ENCODE data around the gene THEMIS2.

Gene THEMIS2

DNA sequence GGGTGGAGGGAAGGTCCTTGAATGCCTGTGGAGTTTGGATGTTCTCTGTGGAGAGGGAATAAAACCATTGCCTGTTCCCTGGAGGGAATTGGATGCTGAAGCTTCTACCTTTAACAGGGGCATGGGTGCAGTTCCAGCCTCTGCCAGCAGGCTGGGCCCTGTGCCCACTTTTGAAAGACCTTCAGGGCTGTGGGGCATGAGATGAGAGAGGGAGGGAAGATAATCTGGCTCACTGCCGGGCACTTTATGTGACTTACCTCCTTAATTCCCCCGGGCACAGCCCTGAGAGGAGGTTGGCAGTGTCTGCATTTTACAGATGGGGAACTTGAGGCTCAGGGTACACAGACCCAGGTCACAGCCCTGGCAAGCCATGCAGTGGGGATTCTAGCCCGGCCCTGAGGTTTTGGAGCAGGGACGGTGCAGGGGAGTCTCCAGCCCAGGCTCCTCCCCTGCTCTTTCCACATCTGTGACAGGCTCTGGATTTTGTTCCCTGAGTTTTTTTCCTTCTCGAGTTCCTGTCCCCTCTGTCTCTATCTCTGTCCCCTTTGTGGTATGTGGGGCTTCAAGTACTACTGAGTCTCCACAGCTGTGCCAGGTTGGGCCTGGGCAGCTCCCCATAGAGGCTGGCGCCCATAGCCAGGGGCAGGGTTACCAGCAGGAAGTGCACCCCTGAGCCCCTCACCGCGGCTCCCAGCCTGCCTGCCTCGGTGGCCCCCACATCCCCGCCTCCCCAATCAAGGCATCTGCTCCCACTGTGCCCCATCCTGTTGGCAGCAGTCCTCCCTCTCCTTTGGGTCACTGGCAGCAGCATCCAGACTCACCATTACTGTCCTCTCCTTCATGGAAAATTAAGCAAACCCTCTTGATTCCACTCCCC, 14.0 kb upstream of the THEMIS2 start:
- H3K4me3 ChIP-seq (ENCODE audit: low read length), result no peak overlapping the region
- peak; percentile 81 for DNase-seq (ENCODE audit: low read depth)

DNA sequence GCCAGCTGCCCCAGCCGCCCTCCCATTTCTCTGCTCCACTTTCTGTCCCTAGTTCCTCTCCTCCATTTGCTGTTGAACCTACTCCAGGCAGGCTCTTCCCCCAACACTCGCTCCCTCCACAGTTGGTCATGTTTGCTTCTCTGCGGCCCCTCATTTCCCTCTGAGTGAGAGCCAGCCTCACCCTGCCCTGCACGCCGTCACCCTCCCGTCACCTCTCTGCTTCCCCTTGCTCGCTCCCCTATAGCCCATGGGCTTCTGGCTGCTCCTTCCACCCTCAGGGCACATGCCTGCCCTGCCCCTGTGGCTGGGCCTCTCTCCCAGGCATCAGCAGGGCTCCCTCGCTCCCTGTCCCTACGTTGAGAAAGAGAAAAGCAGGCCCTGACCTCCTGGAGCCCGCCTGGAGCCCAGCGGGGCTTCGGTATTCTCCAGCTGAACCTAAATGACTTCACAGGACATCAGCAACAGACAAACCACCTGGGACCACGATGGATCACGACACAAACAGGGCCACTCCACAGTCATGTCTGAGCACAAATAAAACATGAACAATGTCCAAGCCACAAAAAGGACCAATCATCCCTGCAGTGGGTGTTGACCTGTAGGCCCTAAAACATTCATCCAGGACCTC, 13.3 kb upstream of the THEMIS2 start:
- no peak for TF ChIP-seq CTCF (conservative IDR thresholded peaks at IDR 0.05; ENCODE audit: low read length)
- no peak for DNase-seq (ENCODE audit: low read depth)
- no peak overlapping the region for H3K4me3 ChIP-seq (ENCODE audit: low read length)

More for the DNA sequence above, 14.0 kb upstream of the THEMIS2 start:
- TF ChIP-seq CTCF (conservative IDR thresholded peaks at IDR 0.05; ENCODE audit: low read length), result peak; percentile 93

DNA sequence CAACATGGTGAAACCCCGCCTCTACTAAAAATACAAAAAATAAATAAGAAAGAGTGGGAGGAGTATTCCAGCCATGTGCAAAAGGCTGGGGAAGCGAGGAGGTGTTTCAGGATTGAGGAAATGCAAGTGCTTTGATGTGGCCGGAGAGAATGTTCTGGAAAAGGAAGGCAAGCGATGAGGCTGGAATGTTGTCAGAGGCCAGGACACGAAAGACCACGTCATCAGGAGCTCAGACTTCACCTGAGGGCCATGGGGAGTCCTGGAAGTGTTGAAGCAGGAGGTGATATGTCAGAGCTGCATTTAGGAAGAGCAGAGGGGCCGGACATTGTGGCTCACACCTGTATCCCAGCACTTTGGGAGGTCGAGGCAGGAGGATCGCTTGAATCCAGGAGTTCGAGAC, 10.9 kb upstream of the THEMIS2 start:
- no peak for DNase-seq (ENCODE audit: low read depth)
- no peak for TF ChIP-seq CTCF (conservative IDR thresholded peaks at IDR 0.05; ENCODE audit: low read length)
- H3K4me3 ChIP-seq (ENCODE audit: low read length), result no peak overlapping the region

DNA sequence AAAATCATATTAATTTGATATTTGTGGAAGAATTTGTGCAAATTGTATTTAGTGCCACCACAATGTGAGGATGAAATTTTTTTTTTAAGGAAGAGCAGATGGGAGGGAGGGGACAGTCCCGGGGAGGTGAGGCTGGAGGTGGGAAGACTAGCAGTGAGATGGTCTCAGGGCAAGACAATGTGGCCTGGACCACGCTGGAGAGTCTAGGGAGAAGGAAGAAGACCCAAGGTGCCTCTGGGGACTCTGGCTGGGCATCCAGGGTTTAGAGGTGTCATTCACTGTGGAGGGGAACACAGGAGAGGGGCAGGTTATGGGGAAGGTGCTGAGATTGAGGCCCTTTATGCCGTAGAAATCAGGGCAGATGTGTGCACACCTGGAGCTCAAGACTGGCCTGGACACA, 10.3 kb upstream of the THEMIS2 start:
- H3K4me3 ChIP-seq (ENCODE audit: low read length), result no peak overlapping the region
- no peak for TF ChIP-seq CTCF (conservative IDR thresholded peaks at IDR 0.05; ENCODE audit: low read length)
- no peak for DNase-seq (ENCODE audit: low read depth)

- DNase-seq (ENCODE audit: low read depth), result peak; percentile 99
Measured at GRCh38 chr1:27862671-27863537, 9.4 kb upstream of the THEMIS2 start.

GRCh38 chr1:27863538-27863915, 8.8 kb upstream of the THEMIS2 start:
- no peak for TF ChIP-seq CTCF (conservative IDR thresholded peaks at IDR 0.05; ENCODE audit: low read length)
- H3K4me3 ChIP-seq (ENCODE audit: low read length), result no peak overlapping the region
- DNase-seq (ENCODE audit: low read depth), result no peak

More at GRCh38 chr1:27862671-27863537, 9.4 kb upstream of the THEMIS2 start:
- no peak for TF ChIP-seq CTCF (conservative IDR thresholded peaks at IDR 0.05; ENCODE audit: low read length)
- no peak overlapping the region for H3K4me3 ChIP-seq (ENCODE audit: low read length)

Measured in AG10803 (cell line).